Thoracic aorta (tissue), 2 donors: ENCODE measurements around the gene B3GALT4. TPM values are rescaled to one million over a fixed set of nuclear protein-coding genes. Genes with fewer than 3 reads are reported as not detected.

ENCODE experiments used
- ATAC-seq: fragments of 150-250 bp; one replicate; pipeline ENCODE4 v1.8.0; 2017; ENCODE audit warnings: low read depth; ENCODE audit not compliant: insufficient number of reproducible peaks, low FRiP score
- DNase-seq: peaks from one replicate; pipeline ENCODE4 v3.0.0-alpha.2; 2020; ENCODE audit warnings: low spot score
- H3K27ac ChIP-seq, 2 donors: fragments of 200-600 bp; sonication (generic); 1 replicate in 1 of 2; 2 replicates in 1 of 2; pipeline ENCODE4 v1.5.1; 2016; ENCODE audit warnings: mild to moderate bottlenecking in 2 of 2, moderate library complexity in 2 of 2
- H3K27me3 ChIP-seq: fragments of 200-600 bp; sonication (generic); replicated peaks from 2 replicates; pipeline ENCODE4 v1.6.0; 2016; ENCODE audit warnings: mild to moderate bottlenecking; ENCODE audit not compliant: insufficient read depth
- H3K36me3 ChIP-seq: fragments of 200-600 bp; sonication (generic); one replicate; pipeline ENCODE4 v1.5.1; 2016
- H3K4me1 ChIP-seq, 2 donors: fragments of 200-600 bp; sonication (generic); 1 replicate in 1 of 2; 2 replicates in 1 of 2; pipeline versions ENCODE4 v1.5.1 to v1.6.0; 2016; ENCODE audit warnings: low read depth in 2 of 2, mild to moderate bottlenecking in 1 of 2; ENCODE audit not compliant: control insufficient read depth in 1 of 2
- H3K4me3 ChIP-seq: fragments of 200-600 bp; sonication (generic); 2 replicates; pipeline ENCODE4 v1.5.1; 2016; ENCODE audit warnings: mild to moderate bottlenecking
- H3K9me3 ChIP-seq: fragments of 200-600 bp; sonication (generic); 2 replicates; pipeline ENCODE4 v1.5.1; 2016
- CTCF ChIP-seq: fragments of 200-600 bp; sonication (generic); IDR thresholded peaks from one replicate; pipeline ENCODE4 v1.5.1; 2019; ENCODE audit warnings: antibody characterized with exemption
- total RNA-seq, 2 donors: library from RNA; depleted of rRNA; stranded (reverse); fragments of >200 nt; gene quantifications; one replicate each; pipeline versions ENCODE4 v1.1.0 to v1.2.3, GENCODE V29; 2016

The B3GALT4 gene
- total RNA-seq, 2 donors from 2014 or later, result 18.1 to 27.3 TPM

DNA sequence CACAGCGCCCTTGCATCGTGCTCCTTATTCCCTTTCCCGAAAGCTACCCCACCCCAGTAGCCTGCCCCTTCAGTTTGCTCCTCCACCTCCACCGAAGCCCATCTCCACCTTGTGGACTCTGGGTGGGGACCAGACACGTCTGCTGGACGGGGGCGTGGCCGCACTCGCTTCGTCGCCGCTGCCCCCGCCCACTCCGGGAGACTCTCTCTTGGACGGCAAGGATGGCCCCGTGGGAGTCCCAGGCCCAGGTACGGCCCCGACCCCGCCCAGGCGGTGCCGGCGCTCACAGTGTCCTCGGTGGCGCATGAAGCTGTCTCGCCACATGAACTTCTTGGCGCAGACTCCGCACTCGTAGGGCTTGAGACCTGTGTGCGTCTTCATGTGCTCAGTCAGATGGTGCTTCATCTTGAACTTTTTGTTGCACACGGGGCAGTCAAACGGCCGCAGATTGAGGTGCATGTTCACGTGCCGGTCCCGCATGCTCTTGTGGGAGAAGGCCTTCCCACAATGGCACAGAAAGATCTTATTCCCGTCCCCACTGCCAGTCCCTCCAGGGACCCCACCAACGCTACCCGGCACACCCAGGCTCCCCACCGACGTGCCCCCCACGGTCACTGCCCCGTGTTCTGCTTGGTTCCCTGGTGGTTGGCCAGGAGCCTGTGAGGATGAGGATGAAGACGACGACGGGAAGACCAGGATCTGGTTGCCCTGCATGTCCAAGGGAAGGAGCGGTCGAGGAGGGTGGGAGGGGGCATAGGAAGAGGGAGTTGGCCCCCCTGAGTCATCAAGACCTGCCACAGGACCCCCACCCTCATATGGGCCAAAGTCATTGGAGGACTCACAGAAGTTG is 38.2 kb downstream of the B3GALT4 start:
- H3K4me1 ChIP-seq, result peaks cover 43 to 58% of the 10 kb centered on the region in 2 donors

DNA sequence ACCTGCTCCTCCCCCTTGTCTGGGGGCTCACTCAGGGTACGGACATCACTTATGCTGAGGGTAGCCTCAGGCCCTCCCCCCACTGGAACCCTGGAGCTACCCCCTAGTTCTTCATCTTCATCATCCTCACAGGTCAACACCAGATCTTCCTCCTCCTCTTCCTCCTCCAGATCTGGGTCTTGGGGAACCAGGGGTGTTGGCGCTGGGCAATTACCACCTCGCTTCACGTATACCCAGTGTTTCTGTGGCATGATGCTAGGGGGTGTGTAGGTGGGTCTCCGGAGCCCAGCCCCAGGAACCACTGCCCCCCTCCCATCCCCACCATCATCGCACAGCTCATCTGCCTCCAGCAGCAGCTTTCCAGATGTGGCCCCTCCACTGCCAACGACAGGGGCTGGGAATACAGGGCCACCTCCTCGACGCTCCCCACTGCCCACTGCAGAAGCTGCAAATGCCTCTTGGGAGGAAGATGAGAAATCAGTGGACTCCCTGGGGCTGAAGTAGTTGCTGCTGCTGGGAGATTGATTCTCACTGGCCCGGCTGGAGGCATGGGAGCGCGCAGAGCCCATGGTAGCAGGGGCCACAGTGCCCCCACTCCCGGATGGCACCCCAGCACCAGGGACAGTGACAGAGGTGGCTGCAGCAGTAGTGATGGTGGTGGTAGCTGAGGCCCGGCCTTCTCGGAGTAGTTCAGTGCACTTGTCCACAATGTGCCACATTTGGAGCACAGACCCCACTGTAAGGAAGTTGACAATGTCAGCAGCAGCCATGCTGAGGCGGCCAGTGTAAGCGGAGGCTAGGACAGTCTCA is 39.1 kb downstream of the B3GALT4 start:
- peak overlapping the region in 1 of 2 donors; percentile 96 for H3K27ac ChIP-seq
- H3K4me1 ChIP-seq, result peaks cover 52 to 66% of the 10 kb centered on the region in 2 donors
- no peaks in the 10 kb centered on the region for H3K9me3 ChIP-seq
- ATAC-seq, result no peak
- TF ChIP-seq CTCF, result no peak
- no peak for DNase-seq
- H3K4me3 ChIP-seq, result no peak overlapping the region
- H3K36me3 ChIP-seq, result peaks cover 16% of the 10 kb centered on the region
- no peaks in the 10 kb centered on the region for H3K27me3 ChIP-seq

More for the DNA sequence above, 38.2 kb downstream of the B3GALT4 start:
- DNase-seq (no peak), ATAC-seq (no peak)
- no peaks in the 10 kb centered on the region for H3K9me3 ChIP-seq
- H3K36me3 ChIP-seq, result peaks cover 16% of the 10 kb centered on the region
- H3K27me3 ChIP-seq, result no peaks in the 10 kb centered on the region
- H3K4me3 ChIP-seq, result peak overlapping the region; percentile 71
- no peak for TF ChIP-seq CTCF
- peak overlapping the region; percentile 92 to 96 for H3K27ac ChIP-seq

- TF ChIP-seq CTCF, result no peak
- Histone ChIP-seq H3K4me1 (peaks cover 55 to 71% of the 10 kb centered on the region in 2 donors), H3K4me3 (peak overlapping the region; percentile 76), H3K27me3 (no peaks in the 10 kb centered on the region), H3K9me3 (no peaks in the 10 kb centered on the region), H3K36me3 (peaks cover 16% of the 10 kb centered on the region), H3K27ac (peak overlapping the region in 1 of 2 donors; percentile 59)
- DNase-seq, result no peak
- ATAC-seq, result no peak
Observed at GRCh38 chr6:33316603-33317418, 39.9 kb downstream of the B3GALT4 start.

DNA sequence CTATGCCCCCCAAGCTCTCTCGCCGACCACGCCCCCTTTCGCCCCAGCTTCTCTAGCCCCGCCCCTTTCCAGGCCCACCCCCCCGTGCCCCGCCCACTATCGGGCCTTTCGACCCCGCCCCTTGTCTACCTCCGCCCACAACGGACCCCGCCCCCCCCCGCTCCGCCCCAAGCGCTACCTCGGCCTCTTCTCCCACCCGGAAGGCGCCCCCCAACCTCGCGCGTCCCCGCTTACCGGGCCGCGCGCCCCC is 40.4 kb downstream of the B3GALT4 start:
- Histone ChIP-seq H3K27me3 (no peaks in the 10 kb centered on the region), H3K9me3 (no peaks in the 10 kb centered on the region), H3K27ac (peak overlapping the region; percentile 66 to 75), H3K4me1 (peaks cover 55 to 71% of the 10 kb centered on the region in 2 donors), H3K36me3 (peaks cover 16% of the 10 kb centered on the region), H3K4me3 (peak overlapping the region; percentile 76)
- no peak for TF ChIP-seq CTCF
- DNase-seq, result no peak
- ATAC-seq, result no peak
